8988T (cell line): ENCODE data around the gene SPTY2D1.
A peak's percentile ranks its signal among the peaks of the same experiment; 100 is the strongest.
"Not testable (repeated sequence)": the region's sequence is repeated elsewhere in the genome, so short reads cannot be mapped to it uniquely, and the experiment has no call there.

Source experiments
- DNase-seq: peaks from one replicate; pipeline ENCODE4 v3.0.0; 2011

The SPTY2D1 gene

DNA sequence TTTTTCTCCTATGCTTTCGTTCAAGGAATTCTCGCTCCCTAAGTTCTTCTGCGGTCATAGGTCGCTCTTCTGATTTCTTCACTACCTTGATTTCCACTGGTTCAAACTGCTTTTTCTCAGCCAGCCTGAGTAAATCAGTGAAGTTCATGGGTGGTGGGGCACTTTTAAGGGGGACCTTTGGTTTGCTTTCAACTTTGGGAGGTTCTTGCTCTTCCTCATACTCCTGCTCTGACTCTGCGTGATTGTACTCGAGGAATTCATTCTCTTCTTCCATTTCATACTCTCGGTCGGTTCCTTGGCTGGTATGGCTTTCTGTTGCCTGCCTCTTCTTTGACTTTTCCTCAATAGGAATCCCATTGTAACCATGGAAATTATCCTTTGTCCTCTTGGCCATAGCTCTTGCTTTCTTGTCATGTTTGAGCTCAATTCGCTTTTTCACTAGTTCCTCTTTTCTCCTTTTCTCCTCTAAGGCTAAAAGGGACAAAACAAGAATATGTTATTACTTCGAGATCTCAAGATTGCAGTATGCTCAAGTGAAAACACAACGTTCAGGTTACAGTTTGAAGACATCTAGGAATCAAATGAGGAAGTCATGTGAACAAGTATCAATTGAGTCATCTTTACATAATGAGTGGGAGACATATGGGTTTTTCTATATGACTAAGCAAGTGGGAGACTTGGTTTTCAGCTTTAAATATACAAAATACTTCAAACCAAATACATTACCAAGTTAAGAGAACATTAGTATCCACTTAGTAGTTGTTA, 18.3 kb downstream of the SPTY2D1 start:
- no peak for DNase-seq

DNA sequence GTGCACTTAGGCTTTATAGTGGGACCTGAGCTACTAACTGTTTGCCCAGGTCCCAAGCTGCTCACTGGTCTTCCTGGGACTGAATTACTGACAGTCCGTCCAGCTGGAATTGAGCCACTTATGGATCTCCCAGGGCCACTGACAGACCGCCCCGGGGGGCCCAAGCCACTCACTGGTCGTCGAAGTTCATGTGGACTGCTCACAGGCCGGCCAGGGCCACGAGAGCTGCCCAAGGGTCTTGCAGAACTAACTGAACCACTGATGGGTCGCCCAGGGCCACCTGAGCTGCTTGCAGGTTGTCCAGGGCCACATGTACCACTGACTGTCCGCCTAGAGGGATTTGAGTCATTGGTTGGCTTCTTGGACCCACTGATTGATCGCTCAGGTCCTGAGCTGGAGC, 19.5 kb downstream of the SPTY2D1 start:
- DNase-seq, result no peak

DNA sequence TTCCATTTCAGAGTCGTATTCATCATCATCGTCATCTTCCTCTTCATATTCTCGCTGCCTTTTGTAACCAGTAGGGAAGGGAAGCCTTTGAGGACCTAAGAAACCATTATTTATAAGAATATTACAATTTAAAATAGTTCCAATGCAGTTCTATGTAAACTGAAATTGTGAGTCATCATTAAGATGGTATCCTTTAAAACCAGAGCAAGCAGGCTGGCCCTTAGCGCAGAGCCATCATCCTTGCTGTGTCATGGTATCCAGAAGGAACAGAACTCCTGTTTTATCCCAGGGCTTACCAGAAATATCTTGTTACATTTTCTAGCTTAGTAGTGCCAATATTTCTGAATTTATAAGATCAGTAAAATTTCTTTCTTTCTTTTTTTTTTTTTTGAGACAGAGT, 21.7 kb downstream of the SPTY2D1 start:
- no peak for DNase-seq

DNA sequence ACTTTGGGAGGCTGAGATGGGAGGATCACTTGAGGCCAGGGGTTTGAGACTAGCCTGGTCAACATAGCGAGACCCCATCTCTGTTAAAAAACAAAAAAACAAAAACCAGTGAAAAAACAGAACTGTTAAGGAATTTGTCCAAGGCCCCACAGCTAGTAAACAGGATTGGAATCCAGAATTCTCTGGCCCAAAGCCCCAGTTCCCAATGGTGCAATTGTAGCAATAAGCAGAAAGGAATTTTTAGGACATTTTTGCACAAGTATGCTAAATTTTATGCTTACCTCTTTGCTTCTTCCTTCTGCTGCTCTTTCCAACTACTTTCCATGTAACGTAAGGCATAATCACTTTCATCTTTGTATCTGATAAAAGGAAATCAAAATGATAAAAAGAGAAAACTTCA, 22.9 kb downstream of the SPTY2D1 start:
- no peak for DNase-seq

DNA sequence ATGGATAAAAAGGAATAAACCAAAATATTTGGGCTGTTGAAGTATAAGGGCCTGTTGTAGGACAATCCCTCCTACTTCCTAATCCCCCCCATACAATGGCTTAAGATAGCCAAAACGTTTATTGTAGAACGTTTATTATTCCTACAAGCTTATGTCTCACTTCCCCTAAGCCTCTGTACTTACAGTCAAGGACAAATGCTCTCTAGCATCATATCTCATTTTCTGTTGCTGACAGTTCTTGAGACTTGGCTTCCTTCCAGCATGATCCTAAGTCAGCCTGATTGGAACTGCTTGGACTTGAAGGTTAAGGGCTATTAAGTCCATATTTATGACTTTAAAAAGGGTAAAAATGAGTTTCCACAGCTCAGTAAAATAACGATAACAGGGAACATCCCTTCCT, 25.8 kb downstream of the SPTY2D1 start:
- no peak for DNase-seq

DNA sequence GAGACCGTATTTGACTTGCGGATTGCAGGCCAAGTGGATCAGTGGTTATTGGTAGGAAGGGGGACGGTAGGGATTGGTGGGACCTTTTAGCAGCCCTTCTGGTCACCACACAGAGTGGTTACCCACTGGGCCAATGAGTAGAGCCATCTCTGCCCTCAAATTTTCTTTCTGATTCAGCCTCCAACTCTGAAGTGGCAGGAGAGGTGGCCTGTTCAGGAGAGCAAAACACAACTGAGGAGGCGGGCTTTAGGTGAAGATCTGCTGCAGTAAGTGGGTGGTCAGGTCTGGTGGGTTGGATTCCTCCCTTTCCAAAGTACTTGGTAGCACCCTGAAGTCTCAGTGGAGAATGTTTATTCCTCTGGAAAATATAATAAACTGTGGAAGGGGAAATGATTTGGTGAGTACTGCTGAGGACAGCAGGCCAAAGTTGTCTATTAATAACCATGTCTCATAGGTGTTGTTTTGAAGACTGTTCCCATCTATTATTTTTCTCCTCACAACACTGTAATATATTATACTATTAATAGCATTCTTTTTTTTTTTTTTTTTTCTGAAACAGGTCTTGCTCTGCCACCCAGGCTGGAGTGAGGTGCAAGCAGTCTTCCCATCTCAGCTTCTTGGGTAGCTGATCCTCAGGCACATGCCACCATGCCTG, 33.1 kb downstream of the SPTY2D1 start:
- DNase-seq, result no peak

DNA sequence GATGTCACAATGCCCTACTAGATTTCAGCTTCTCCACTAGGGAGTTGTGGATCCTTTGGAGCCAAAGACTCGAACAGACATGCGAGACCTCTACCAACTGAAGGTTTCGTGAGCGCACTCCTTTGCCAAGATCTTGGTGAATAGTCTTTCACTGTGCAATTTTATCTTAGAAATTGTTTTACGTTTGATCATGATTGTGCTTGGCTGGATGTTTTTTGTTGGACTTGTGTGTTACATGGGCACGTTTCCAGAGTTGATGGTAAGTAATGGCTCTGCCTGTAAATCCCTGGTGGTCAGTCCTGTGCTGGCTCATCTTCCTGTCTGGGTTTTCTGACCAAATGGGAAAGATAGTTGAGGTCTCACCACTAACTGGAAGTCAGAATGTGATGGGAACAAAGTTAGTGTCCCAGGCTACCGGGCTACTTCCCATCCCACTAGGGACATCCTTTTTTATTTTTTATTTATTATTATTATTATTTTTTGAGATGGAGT, 34.4 kb downstream of the SPTY2D1 start, which contains the start of gene MISFA:
TSS of gene MISFA (plus strand) at position 51 of the 492 bp plus-strand sequence. CDS start at position 191, 140 bp downstream.
- no peak for DNase-seq

DNA sequence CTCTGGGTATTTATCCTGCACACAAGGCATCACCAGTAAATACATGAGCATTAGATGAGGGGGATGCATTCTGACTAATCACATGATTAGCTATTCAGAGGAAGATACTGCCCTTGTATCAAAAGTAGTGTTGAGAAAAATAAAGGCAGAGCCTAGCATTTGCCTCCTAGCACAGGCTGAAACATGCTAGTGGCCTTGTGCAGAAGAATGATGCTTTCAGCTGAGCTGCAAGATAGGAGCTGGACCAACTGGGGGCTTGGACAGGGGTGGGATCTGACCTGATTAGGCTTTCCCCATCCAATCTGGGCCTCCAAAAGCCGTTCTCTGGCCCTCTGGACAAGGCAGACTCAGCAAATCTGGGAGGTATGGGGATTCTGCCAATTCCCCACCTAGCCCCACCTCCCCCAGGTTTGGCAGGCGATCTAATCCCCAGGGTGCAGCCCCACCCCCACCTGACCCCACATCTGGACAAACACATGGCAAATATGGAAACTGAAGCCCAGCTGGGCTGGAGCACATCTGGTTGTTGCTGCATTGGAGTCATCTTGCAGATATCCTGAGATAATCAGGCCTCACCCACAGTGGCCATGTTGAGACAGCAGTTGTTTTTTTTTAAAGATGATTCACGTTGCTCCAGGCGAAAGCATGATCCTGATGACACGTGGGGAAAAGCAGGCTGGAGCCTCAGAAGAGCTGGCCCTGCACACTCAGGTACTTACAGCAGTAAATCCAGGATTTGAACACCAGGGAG, 39.0 kb downstream of the SPTY2D1 start:
- DNase-seq, result no peak

DNA sequence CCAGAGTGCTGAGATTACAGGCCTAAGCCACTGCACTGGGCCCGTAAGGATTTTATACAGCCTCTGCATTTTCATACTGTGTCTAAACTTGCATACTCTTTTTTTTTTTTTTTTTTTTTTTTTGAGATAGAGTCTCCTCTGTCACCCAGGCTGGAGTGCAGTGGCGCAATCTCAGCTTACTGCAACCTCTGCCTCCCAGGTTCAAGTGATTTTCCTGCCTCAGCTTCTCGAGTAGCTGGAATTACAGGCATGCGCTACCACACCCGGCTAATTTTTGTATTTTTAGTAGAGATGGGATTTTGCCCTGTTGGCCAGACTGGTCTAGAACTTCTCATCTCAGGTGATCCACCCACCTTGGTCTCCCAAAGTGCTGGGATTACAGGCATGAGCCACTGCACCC, 40.1 kb downstream of the SPTY2D1 start:
- not testable (repeated sequence) for DNase-seq

DNA sequence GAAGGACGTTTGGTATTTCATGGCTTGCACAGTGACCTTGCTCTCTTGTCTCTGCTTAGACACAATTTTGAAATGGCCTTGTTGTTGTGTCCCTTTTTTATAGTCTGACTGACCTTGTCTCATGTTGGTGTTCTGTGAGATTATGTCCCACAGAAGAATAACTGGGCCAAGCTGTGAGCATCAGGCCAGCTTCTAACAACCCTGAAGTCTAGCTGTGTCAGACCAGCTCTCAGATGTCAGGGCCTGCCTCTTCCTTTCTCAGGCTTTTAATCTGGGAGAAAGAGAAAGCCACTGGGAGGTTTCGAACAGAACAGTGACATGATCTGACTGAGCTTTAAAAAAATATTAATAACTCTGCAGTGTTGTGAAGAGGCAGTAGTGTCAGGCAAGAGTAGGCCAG, 43.6 kb downstream of the SPTY2D1 start:
- no peak for DNase-seq

DNA sequence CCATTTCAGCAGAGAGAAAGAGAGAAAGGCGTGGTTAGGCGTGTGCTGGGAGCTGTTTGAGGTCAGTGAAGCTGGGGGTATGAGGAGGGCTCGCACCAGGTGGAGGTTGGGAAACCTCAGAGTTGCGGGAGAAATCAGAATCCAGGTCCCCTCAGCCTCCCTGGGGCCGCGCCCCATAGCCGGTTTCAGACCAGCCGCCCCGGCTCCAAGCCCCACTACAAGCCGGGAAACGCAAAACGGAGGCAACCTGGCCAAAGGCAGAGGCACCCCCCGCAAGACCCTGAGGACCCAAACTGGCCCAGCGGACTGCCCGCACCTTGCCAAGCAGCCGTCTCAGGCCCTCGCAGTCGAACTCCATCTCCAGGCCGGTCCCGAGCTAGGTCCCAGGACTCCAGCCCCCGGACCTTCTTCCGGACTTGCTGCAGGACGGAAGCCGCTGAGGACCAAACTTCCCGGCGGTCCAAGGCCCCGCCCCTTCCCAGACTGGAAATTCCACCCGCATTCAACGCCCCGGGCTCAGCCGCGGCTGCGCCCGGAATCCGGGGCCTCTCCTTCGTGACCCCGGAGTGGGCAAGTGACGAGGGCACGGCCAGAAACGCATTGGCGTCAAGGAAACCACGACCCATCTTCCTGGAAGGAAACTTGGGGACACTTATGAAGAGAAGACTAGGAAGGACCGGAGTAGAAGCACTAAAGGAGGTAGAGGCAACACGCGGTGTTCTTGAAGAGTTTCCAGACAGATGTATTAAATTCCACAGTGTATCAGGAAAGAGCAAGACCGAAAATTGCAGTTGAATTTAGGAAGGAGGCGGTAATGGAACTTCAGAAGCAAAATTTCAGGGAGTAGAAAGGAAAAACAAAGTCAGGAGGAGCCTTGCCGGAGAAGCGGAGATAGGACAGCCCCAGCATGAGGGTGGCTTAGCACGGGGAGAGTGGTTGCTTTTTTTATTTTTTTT, 45.6 kb downstream of the SPTY2D1 start, which contains the start of gene UEVLD:
TSS of gene UEVLD (minus strand) at position 438 of the 956 bp plus-strand sequence. CDS start at position 358, 80 bp downstream.
- DNase-seq, result peak; percentile 93

DNA sequence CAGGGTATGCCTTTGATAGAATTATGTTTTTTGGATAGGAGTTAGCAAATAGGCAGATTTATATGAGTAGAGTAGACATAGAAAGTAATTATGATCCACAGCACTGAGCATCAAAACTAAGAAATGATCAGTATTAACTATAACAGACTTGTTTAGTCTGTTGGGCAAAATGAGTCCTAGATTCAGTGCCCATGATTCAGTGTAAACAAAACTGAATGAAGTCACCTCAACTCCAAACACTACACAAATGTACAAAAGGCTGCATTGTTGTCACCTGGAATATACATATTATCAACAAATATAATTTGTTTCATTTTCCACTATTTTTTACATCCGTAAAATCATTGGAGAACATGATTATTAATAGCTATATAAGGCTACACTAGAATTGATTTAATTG, 52.3 kb downstream of the SPTY2D1 start:
- no peak for DNase-seq

DNA sequence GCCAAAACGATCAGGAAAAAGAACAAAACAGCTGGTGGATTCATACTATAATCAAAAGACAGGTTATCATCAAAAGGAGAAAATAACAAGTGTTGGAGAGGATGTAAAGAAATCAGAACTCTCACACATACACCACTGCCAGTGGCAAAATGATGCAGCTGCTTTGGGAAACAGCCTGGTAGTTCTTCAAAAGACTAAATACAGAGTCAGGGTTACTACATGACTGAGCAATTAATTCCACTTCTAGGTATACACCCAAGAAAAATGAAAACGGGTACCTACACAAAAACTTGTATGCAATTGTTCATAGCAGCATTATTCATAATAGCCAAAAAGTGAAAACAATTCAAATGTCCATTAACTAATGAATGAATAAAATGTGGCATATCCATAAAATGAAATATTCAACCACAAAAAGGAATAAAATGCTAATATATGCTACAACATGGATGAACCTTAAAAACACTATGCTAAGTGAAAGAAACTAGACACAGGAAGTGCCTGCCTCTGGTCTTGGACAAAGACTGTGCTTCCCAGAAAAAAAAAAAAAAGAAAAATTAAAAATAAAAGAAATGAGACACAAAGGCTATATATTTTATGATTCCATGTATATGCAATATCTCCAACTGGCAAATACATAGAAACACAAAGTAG, 53.9 kb downstream of the SPTY2D1 start:
- no peak for DNase-seq

DNA sequence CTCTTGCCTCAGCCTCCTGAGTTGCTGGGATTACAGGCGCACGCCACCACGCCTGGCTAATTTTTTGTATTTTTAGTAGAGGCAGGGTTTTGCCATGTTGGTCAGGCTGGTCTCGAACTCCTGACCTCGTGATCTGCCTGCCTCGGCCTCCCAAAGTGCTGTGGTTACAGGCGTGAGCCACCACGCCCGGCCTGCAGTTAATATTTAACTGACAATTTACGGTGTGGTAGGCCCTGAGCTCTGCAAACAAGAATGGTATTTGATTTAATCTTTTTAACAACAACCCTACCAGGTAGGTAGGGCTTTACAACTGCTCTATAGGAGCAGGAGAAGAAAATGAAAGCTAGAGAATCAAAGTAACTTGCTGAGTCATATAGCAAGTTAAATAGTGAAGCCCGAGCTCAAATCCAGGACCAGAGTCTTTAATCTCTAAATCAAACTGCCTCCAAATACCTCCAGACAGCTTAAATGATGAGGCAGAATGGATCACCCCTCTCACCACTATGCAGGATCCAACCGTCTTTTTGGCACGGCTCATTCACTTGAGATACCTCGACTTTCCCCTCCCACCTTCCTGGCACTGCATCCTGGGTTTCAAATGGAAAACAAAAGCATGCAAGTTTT, 55.1 kb downstream of the SPTY2D1 start:
- no peak for DNase-seq

DNA sequence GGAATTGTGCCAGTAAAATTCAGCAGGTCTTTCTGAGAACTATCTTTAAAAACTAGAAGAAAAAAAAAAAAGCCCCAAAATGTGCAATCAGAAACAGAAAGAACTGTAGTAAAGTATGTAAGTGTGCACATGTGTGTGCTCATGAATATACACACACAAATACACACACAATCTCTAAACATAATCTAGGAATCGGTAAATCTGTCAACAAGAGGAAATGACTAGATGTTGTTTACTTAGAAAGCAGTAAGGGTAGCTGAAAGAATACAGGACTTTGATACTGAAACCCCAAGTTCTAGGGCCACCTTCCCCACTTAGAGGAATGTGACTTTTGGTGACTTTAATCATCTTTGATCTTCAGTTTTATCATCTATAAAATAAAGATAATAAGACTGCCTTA, 58.8 kb downstream of the SPTY2D1 start:
- no peak for DNase-seq

DNA sequence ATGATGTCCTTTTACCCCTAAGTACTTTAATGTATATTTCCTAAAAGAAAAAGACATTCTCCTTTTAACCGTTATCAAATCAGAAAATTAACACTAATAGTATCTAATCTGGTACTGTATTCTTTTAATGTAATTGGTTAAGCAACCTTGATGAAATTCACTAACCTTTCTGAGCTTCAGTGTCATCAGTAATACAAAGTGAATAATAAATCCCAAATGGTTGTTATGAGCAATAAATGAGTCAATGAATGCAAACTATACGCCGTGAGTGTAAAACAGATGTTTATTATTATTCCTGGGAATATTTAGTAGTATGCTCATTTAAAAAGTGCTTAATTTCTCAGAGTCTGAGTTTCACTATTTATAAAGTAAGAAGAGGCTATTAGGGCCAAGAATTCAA, 67.1 kb downstream of the SPTY2D1 start:
- no peak for DNase-seq

DNA sequence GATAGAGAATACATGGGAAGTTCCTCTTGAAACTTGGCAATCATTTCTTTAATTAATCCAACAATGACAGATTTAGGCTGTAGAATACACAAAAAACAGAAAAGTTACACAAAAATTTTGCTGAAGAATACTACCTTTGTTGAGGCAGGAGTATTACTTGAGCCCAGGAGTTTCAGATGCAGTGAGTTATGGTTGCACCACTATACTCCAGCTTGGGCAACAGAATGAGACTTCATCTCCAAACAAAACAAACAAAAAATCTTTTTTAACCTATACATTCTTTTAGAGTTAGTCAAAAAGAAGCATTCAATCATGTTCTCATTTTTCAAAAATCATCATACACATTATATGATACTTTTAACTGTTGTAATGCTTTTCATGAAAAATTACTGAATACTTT, 67.7 kb downstream of the SPTY2D1 start:
- no peak for DNase-seq

DNA sequence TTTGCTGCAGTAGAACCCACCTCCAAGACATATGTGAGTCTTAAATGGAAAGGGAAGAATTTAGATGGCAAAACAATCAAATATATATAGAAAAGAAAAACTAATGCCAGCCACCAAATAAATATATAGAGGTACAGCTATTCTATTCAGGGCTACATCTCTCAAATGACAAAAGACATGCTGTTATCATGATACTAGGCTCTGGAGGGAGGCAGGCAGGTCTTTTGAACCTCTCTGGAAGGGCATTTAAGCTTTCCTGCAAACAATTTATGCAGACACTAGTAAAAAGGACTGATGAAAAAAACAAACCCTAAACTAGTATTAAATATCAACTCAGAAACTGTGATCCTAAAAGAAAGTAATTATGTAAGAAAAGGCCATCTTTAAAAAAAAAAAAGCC, 70.0 kb downstream of the SPTY2D1 start:
- no peak for DNase-seq

DNA sequence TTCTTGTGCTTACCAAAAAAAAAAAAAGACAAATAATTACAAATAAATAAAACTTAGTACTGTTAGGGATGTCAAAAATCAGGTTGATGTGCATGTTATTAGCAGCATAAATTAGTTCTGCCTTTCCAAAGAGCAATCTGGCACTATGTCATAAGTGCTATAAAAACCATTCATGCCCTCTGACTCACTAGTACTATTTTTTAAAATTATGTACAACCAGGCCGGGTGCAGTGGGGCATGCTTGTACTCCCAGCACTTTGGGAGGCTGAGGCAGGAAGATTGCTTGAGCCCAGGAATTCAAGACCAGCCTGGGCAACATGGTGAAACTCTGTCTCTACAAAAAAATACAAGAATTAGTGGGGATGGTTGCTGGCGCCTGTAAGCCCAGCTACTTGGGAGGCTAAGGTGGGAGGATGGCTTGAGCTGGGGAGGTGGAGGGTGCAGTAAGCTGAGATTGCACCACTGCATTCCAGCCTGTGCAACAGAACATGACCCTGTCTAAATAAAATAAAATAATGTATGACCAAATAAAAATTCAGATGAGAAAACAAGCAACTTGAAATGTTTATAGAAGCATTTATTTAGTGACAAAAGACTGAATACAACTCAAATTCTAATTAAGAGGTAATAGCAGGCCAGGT, 70.9 kb downstream of the SPTY2D1 start:
- DNase-seq, result no peak
